HepG2 (cell line): ENCODE results near the gene EFNA3. TPM values are rescaled to one million over a fixed set of nuclear protein-coding genes. Genes with fewer than 3 reads are reported as not detected.

ENCODE experiments used
- HDAC1 ChIP-seq: sonication (generic); formaldehyde crosslinking; IDR thresholded peaks from 2 replicates; pipeline ENCODE4 v1.5.1; 2020; ENCODE audit warnings: mild to moderate bottlenecking, missing genetic modification reagents
- HMGXB4 ChIP-seq, 2 experiments: sonication (generic) in 1 of 2; formaldehyde crosslinking in 1 of 2; IDR thresholded peaks; 2 replicates each; pipeline versions ENCODE4 v1.4.0 to v1.6.1; 2018 to 2020; ENCODE audit warnings: missing genetic modification reagents in 2 of 2, borderline replicate concordance in 1 of 2, low read depth in 1 of 2, mild to moderate bottlenecking in 1 of 2, missing biosample characterization in 1 of 2
- MBD4 ChIP-seq: IDR thresholded peaks from 2 replicates; pipeline ENCODE4 v1.6.1; 2012; ENCODE audit warnings: low read length, inconsistent platforms, borderline replicate concordance
- MXD4 ChIP-seq: IDR thresholded peaks from 2 replicates; pipeline ENCODE4 v1.6.1; 2016; ENCODE audit warnings: mild to moderate bottlenecking, missing biosample characterization, missing genetic modification reagents
- PHF5A ChIP-seq: IDR thresholded peaks from one replicate; pipeline ENCODE4 v1.6.1; 2018; ENCODE audit warnings: low read depth, missing genetic modification reagents; ENCODE audit not compliant: unreplicated experiment
- RARG ChIP-seq: sonication (generic); formaldehyde crosslinking; IDR thresholded peaks from 2 replicates; pipeline ENCODE4 v1.4.0; 2020; ENCODE audit warnings: low read depth, mild to moderate bottlenecking, missing genetic modification reagents
- SMARCE1 ChIP-seq: fragments of 450-650 bp; IDR thresholded peaks from 2 replicates; pipeline ENCODE4 v1.6.1; 2017; ENCODE audit warnings: borderline replicate concordance
- ZBTB21 ChIP-seq: sonication (generic); formaldehyde crosslinking; IDR thresholded peaks from 2 replicates; pipeline ENCODE4 v1.4.0; 2020; ENCODE audit warnings: missing genetic modification reagents
- ZBTB39 ChIP-seq: sonication (generic); formaldehyde crosslinking; IDR thresholded peaks from 2 replicates; pipeline ENCODE4 v1.5.0; 2020; ENCODE audit warnings: missing genetic modification reagents
- ZNF280B ChIP-seq: sonication (generic); formaldehyde crosslinking; IDR thresholded peaks from 2 replicates; pipeline ENCODE4 v1.5.0; 2020; ENCODE audit warnings: missing genetic modification reagents, mild to moderate bottlenecking, borderline replicate concordance
- ZNF383 ChIP-seq: sonication (generic); formaldehyde crosslinking; IDR thresholded peaks from 2 replicates; pipeline ENCODE4 v1.4.0; 2020; ENCODE audit warnings: missing genetic modification reagents, mild to moderate bottlenecking, borderline replicate concordance
- ZNF431 ChIP-seq: sonication (generic); formaldehyde crosslinking; IDR thresholded peaks from 2 replicates; pipeline ENCODE4 v1.9.0; 2022; ENCODE audit warnings: missing genetic modification reagents, low read depth, mild to moderate bottlenecking, borderline replicate concordance
- ZNF460 ChIP-seq: sonication (generic); formaldehyde crosslinking; IDR thresholded peaks from 2 replicates; pipeline ENCODE4 v1.5.1; 2020; ENCODE audit warnings: missing genetic modification reagents, mild to moderate bottlenecking, borderline replicate concordance
- ZNF501 ChIP-seq: sonication (generic); formaldehyde crosslinking; IDR thresholded peaks from 2 replicates; pipeline ENCODE4 v1.5.1; 2020; ENCODE audit warnings: mild to moderate bottlenecking, moderate library complexity, missing genetic modification reagents
- ZNF644 ChIP-seq: IDR thresholded peaks from 2 replicates; pipeline ENCODE4 v1.6.1; 2016; ENCODE audit warnings: low read depth
- ZNF646 ChIP-seq: sonication (generic); formaldehyde crosslinking; IDR thresholded peaks from 2 replicates; pipeline ENCODE4 v1.9.0; 2021; ENCODE audit warnings: mild to moderate bottlenecking, missing genetic modification reagents
- polyA plus RNA-seq, 8 experiments: library from polyadenylated mRNA; depleted of rRNA in 3 of 8; stranded (reverse) in 7 of 8; unstranded in 1 of 8; fragments of >200 nt; fragmentation: Illumina TruSeq in 4 of 8; extraction: Trizol in 4 of 8; gene quantifications; 2 replicates each; pipeline versions ENCODE4 v1.2.1 to v1.2.3, GENCODE V29; 2011 to 2016; ENCODE audit warnings: low read depth in 4 of 8, missing spikeins in 1 of 8, mixed read lengths in 1 of 8; ENCODE audit not compliant: insufficient read depth in 1 of 8
- total RNA-seq, 5 experiments: library from RNA; depleted of rRNA; stranded (reverse); fragments of >200 nt; fragmentation: Illumina TruSeq; extraction: Trizol; gene quantifications; 2 replicates each; pipeline ENCODE4 v1.2.3, GENCODE V29; 2016; ENCODE audit warnings: low read depth in 1 of 5

The EFNA3 gene
- total and polyA plus RNA-seq, 2 of the 13 experiments (the other 11 are each of a cell fraction or from before 2014, with no cell fraction given), result 1.0 to 5.7 TPM

GRCh38 chr1:155135415-155136028, 56.9 kb downstream of the EFNA3 start, which contains the start of gene SLC50A1 (continued):
- no peak for TF ChIP-seq ZNF460 (CRISPR knock-in tag)
- TF ChIP-seq MBD4, result no peak
- no peak for TF ChIP-seq RARG (CRISPR knock-in tag)
- no peak; the same call in 1 of the 2 replicates for TF ChIP-seq ZNF280B
- TF ChIP-seq ZNF383 (CRISPR knock-in tag), result peak; percentile 63; the same call in 1 of the 2 replicates
- no peak; the same call in 1 of the 2 replicates for TF ChIP-seq ZBTB39 (CRISPR knock-in tag)
- no peak for TF ChIP-seq ZBTB21 (CRISPR knock-in tag)
- TF ChIP-seq PHF5A (CRISPR knock-in tag), result no peak
- TF ChIP-seq ZNF644 (CRISPR knock-in tag), result no peak
- peak; percentile 76; the same call in 1 of the 2 replicates for TF ChIP-seq MXD4 (CRISPR knock-in tag)
- peak; percentile 35 to 50; a peak in 2 of 4 replicates for TF ChIP-seq HMGXB4 (CRISPR knock-in tag; IDR thresholded peaks at IDR 0.05; ENCODE audit: borderline replicate concordance in 1 of 2, low read depth in 1 of 2)
- TF ChIP-seq ZNF501, result peak; percentile 87
- TF ChIP-seq HDAC1, result peak; percentile 14
- TF ChIP-seq SMARCE1, result no peak
- TF ChIP-seq ZNF431 (CRISPR knock-in tag), result peak; percentile 23; the same call in 1 of the 2 replicates
- no peak for TF ChIP-seq ZNF646 (CRISPR knock-in tag)
